ENCODE data around the gene RBM12.

DNA sequence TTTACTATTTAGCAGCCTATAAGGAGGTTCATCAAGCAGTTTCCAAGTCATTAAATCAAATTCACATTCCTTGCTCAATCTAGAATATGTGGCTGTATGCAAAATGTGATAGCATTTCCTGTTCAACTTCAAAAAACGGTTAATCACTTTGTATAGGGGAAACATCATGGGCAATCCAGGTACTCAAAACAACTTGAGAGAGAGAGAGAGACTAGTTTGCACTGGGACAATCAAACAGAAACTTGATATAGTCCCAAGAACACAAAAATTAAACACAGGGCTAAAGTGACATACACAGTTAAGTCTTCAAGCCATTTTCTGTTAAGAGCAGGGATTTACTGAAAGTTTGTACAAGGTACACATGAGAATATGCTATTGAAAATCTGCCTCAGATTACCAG lies 7.4 kb downstream of the RBM12 start:
- TF ChIP-seq EZH2 (IDR thresholded peaks at IDR 0.05; ENCODE audit: insufficient read depth, poor library complexity, severe bottlenecking) (no peak), EZH2phosphoT487 (IDR thresholded peaks at IDR 0.05; ENCODE audit: insufficient read depth, low read depth) (no peak)
